ENCODE data around the gene NUP214.

DNA sequence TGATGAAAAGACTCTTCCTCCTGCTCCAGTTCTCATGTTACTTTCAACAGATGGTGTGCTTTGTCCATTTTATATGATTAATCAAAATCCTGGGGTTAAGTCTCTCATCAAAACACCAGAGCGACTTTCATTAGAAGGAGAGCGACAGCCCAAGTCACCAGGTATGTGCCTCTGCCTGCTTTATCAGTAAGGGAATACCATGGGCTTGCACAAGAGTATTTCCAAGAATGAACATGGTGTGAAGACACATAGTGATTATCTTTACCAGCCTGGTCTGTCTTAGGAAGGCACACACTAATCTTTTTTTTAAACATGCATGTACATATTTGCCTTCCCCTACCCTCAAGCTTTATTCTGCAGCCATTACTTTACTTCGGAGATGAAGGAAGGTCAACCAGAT lies 15.2 kb downstream of the NUP214 start:
- TF ChIP-seq, protein P1, sequence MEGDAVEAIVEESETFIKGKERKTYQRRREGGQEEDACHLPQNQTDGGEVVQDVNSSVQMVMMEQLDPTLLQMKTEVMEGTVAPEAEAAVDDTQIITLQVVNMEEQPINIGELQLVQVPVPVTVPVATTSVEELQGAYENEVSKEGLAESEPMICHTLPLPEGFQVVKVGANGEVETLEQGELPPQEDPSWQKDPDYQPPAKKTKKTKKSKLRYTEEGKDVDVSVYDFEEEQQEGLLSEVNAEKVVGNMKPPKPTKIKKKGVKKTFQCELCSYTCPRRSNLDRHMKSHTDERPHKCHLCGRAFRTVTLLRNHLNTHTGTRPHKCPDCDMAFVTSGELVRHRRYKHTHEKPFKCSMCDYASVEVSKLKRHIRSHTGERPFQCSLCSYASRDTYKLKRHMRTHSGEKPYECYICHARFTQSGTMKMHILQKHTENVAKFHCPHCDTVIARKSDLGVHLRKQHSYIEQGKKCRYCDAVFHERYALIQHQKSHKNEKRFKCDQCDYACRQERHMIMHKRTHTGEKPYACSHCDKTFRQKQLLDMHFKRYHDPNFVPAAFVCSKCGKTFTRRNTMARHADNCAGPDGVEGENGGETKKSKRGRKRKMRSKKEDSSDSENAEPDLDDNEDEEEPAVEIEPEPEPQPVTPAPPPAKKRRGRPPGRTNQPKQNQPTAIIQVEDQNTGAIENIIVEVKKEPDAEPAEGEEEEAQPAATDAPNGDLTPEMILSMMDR (IDR thresholded peaks at IDR 0.05): no peak
- no peak for TF ChIP-seq POLR2A (IDR thresholded peaks at IDR 0.05)
